Adrenal gland (tissue), 12 donors: ENCODE measurements around the gene SRSF8. TPM values are rescaled to one million over a fixed set of nuclear protein-coding genes. Genes with fewer than 3 reads are reported as not detected.
A peak's percentile ranks its signal among the peaks of the same experiment; 100 is the strongest.

Source experiments
- DNase-seq, 7 donors: peaks; one replicate each; pipeline ENCODE4 v3.0.0-alpha.2; 2019 to 2020
- H3K27ac ChIP-seq, 5 donors: fragments of 200-600 bp; sonication (generic) in 4 of 5; 1 replicate in 3 of 5; 2 replicates in 2 of 5; pipeline versions ENCODE4 v1.5.1 to v1.8.0; 2016 to 2020; ENCODE audit warnings: mild to moderate bottlenecking in 1 of 5
- H3K27me3 ChIP-seq: fragments of 200-600 bp; 2 replicates; pipeline ENCODE4 v1.8.0; 2021
- H3K36me3 ChIP-seq, 2 donors: fragments of 200-600 bp; replicated peaks in 1 of 2; 1 replicate in 1 of 2; 2 replicates in 1 of 2; pipeline versions ENCODE4 v1.5.1 to v1.8.0; 2018 to 2022
- H3K4me1 ChIP-seq, 2 donors: fragments of 200-600 bp; replicated peaks in 1 of 2; 1 replicate in 1 of 2; 2 replicates in 1 of 2; pipeline versions ENCODE4 v1.5.1 to v1.8.0; 2018 to 2021
- H3K4me3 ChIP-seq, 4 donors: fragments of 200-600 bp; sonication (generic) in 3 of 4; one replicate each; pipeline ENCODE4 v1.5.1; 2016 to 2018
- H3K9me3 ChIP-seq, 3 donors: fragments of 200-600 bp; sonication (generic) in 1 of 3; replicated peaks in 1 of 3; 1 replicate in 2 of 3; 2 replicates in 1 of 3; pipeline versions ENCODE4 v1.5.1 to v1.8.0; 2016 to 2021
- CTCF ChIP-seq, 6 experiments: fragments of 450-650 bp in 4 of 6; fragments of 200-600 bp in 2 of 6; sonication (generic) in 1 of 6; IDR thresholded peaks; 1 replicate in 5 of 6; 2 replicates in 1 of 6; pipeline versions ENCODE4 v1.5.1 to v1.8.0; 2016 to 2021; ENCODE audit warnings: antibody characterized with exemption in 6 of 6, mild to moderate bottlenecking in 2 of 6, moderate library complexity in 1 of 6
- POLR2A ChIP-seq, 2 donors: fragments of 450-650 bp; IDR thresholded peaks; one replicate each; pipeline ENCODE4 v1.6.1; 2017; ENCODE audit warnings: antibody characterized with exemption in 2 of 2, mild to moderate bottlenecking in 2 of 2, moderate library complexity in 1 of 2
- WGBS, 4 donors: extraction: QIAGEN DNeasy Blood & Tissue Kit in 2 of 4; methylation state at CpG; one replicate each; pipeline versions ENCODE4 v1.1.5 to v1.1.7; 2013 to 2017; 5-methylcytosine and 5-hydroxymethylcytosine counted together
- intact Hi-C, 2 donors: fragments of 100-400 bp; cut with DNase I; formaldehyde crosslinking; loops; one replicate each; pipeline versions ENCODE4 v1.14.1 to v1.15.0; 2022 to 2023
- polyA plus RNA-seq, 3 donors: library from polyadenylated mRNA; stranded (reverse); fragments of 200-250 nt in 2 of 3; fragments of 350-450 nt in 1 of 3; fragmentation: Illumina TruSeq in 1 of 3; extraction: RNeasy Lipid Tissue Mini Kit (QIAGEN cat#74804) in 1 of 3; gene quantifications; one replicate each; pipeline ENCODE4 v1.2.3, GENCODE V29; 2013 to 2014
- total RNA-seq, 9 donors: library from RNA; depleted of rRNA in 4 of 9; stranded (reverse); fragments of >200 nt in 4 of 9; fragments of 120-200 nt in 1 of 9; fragmentation: NEBNext Ultra II Directional in 1 of 9; extraction: Animal tissue kit (Norgen Biotek cat#: 25700) in 1 of 9; gene quantifications; one replicate each; pipeline versions ENCODE4 v1.1.0 to v1.2.4, GENCODE V29; 2013 to 2023
- donor health status: healthy with polysubstance abuse.
- donor health status: Bipolar disorder and iron deficiency.
- donor health status: DM: yes; HTN: yes; CAD: no.
- donor health status: DM: no; HTN: no; CAD: no.
- donor health status: DM: no; HTN: no; CAD: no.
- donor health status: DM: yes; HTN: yes; CAD: no.

The SRSF8 gene
- total and polyA plus RNA-seq, 12 donors: 20.0 to 60.4 (median 43.6) TPM

GRCh38 chr11:95076416-95076815 lies 9.7 kb downstream of the SRSF8 start:
- Histone ChIP-seq H3K27ac (peak overlapping the region in 2 of 5 donors; percentile 13 to 64), H3K9me3 (no peaks in the 10 kb centered on the region), H3K27me3 (no peaks in the 10 kb centered on the region), H3K4me1 (peaks cover 24 to 38% of the 10 kb centered on the region in 2 donors), H3K4me3 (no peak overlapping the region), H3K36me3 (no peaks in the 10 kb centered on the region)
- WGBS, 4 donors: 0 to 7% (median 5%) methylated on average over 1 of the region's 1 CpG
- DNase-seq: peak in 6 of 7 donors; percentile 27 to 79 (median 41)
- intact Hi-C loops: no loop called here
- TF ChIP-seq CTCF (IDR thresholded peaks at IDR 0.05) (no peak), POLR2A (IDR thresholded peaks at IDR 0.05) (no peak)

- Histone ChIP-seq H3K36me3 (no peaks in the 10 kb centered on the region), H3K27ac (no peak overlapping the region), H3K27me3 (no peaks in the 10 kb centered on the region), H3K4me1 (peaks cover 25 to 40% of the 10 kb centered on the region in 2 donors), H3K4me3 (no peak overlapping the region), H3K9me3 (no peaks in the 10 kb centered on the region)
- no peak for TF ChIP-seq POLR2A (IDR thresholded peaks at IDR 0.05)
- no peak for TF ChIP-seq CTCF (IDR thresholded peaks at IDR 0.05)
- intact Hi-C loops: no loop called here
- DNase-seq: no peak
Observed at GRCh38 chr11:95076981-95077380, 10.3 kb downstream of the SRSF8 start.

GRCh38 chr11:95078526-95078925 lies 11.8 kb downstream of the SRSF8 start:
- 86 to 97% (median 92%) methylated on average over 1 of the region's 1 CpG for WGBS, 4 donors
- TF ChIP-seq CTCF (IDR thresholded peaks at IDR 0.05) (no peak), POLR2A (IDR thresholded peaks at IDR 0.05) (no peak)
- intact Hi-C loops: no loop called here
- H3K27ac ChIP-seq: peak overlapping the region in 1 of 5 donors; percentile 13
- H3K4me3 ChIP-seq: no peak overlapping the region
- H3K27me3 ChIP-seq: no peaks in the 10 kb centered on the region
- peaks cover 27 to 40% of the 10 kb centered on the region in 2 donors for H3K4me1 ChIP-seq
- no peak for DNase-seq
- no peaks in the 10 kb centered on the region for H3K36me3 ChIP-seq
- no peaks in the 10 kb centered on the region for H3K9me3 ChIP-seq

GRCh38 chr11:95081010-95081409 lies 14.3 kb downstream of the SRSF8 start:
- TF ChIP-seq POLR2A (IDR thresholded peaks at IDR 0.05): no peak
- TF ChIP-seq CTCF (IDR thresholded peaks at IDR 0.05): no peak
- peaks cover 15 to 22% of the 10 kb centered on the region in 2 donors for H3K4me1 ChIP-seq
- peak in 1 of 7 donors; percentile 18 for DNase-seq
- H3K4me3 ChIP-seq: no peak overlapping the region
- no peaks in the 10 kb centered on the region for H3K9me3 ChIP-seq
- 44 to 45% (median 45%) methylated on average over 5 of the region's 5 CpGs for WGBS, 4 donors
- H3K27ac ChIP-seq: peak overlapping the region in 1 of 5 donors; percentile 74
- no peaks in the 10 kb centered on the region for H3K36me3 ChIP-seq
- no peaks in the 10 kb centered on the region for H3K27me3 ChIP-seq
- intact Hi-C loops: no loop called here
